Measurements from ENCODE around the gene BUD23.
A peak's percentile ranks its signal among the peaks of the same experiment; 100 is the strongest.
"Not testable (repeated sequence)": the region's sequence is repeated elsewhere in the genome, so short reads cannot be mapped to it uniquely, and the experiment has no call there.

BUD23 gene

GRCh38 chr7:73701357-73701995, 18.1 kb downstream of the BUD23 start:
- no peak for DNase-seq

- DNase-seq: no peak
These were observed 18.8 kb downstream of the BUD23 start for GRCh38 chr7:73702226-73702625.

DNA sequence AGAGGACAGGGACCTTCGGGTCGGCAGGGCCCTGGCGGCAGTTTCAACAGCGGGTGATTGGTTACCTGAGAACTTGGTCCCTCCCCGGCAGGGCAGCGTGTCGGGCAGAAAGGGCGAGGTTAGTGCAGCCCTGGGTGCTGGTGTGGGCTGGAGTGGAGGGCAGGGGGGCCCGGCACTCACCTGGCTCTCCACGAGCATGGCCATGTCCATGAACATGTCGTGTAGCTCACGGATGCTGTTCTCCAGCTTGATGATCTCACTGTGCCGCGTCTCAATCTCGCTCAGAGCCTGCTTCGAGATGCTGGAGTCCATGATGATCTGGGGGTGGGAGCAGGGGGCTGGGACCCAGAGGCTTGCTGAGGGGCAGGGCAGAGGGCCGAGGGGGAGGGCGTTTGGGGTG, 19.3 kb downstream of the BUD23 start:
- DNase-seq: no peak

- no peak for DNase-seq
These were observed 19.8 kb downstream of the BUD23 start for GRCh38 chr7:73703225-73703624.

DNA sequence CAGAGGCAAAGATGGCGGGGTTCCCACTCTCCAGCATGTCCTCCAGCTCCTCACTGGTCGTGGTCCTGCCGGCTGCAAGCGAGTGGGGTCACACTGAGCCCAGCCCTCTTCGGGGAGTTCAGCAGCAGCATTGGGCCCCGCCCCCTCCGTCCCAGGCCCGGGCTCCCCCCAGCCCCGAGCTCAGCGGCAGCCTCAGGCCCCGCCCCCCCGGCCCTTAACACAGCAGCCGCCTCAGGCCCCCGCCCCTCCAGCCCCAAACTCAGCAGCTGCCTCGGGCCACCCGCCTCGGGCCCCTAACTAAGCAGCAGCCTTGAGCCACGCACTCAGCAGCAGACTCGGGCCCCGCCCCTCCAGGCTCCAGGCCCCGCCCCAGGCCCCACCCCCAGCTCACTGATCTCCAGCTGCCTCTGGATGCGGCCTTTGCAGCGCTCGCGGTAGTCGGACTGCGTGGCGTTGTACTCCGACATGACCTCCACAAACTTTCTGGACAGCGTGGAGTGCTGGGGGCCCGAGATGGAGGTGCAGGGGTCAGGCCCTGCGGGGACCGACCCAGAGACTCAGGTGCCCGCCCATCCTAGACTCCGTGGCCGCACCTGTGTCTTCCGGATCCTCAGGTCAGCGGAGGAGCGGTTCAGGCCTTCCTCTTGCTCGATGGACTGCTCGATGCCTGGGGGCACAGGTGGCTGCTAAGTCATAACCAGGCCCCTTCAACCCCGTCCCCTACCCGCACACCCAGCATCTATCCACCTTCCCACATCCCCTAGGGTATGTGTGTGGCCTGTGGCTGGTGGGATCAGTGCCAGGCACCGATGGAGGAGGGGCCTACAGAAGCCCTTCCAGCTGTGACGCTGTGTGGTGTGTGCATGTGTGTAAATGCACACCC, 20.6 kb downstream of the BUD23 start:
- peak; percentile 37 for DNase-seq

DNA sequence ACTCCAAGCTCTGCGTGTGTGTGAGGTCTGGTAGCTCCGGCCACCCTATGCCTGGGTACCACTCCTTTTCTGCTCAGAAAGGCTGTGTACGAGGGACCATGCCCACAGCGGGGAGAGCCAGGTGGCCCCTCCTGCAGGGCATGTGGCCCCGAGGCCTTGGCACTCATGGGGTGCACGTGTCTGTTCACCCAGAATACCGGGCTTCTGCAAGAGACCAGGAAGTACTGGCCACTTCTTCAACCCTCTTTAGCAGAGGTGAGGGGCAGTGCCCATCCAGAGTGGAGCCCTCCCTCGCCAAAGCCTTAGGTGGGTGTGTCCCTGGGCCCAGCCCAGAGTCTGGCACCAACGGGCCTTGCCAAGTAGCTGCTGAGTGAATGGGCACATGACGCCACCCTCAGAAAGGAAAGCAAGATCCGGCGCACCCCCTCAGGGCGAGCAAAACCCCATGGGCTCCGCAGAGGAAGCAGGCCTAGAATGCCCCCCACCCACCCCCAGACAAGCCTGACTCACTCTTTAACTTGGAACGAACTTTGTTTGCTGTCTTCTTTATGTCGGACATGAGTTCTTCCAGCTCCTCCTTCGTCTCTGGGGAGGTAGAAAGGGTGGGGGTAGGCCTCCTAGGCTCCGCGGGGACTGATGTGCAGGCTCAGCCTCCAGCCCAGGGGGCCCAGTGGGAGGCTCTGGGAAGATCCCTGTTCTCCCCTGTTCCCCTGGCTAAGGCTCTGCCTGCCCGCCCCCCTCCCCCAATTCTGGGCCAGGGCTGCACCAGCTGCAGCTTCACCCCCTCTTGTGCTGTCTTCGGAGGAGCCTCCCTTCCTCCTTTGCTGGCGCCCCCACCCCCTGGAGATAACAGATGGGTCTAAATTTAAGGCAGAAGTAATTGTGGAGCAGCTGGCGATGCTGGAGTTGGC, 21.5 kb downstream of the BUD23 start:
- DNase-seq: no peak

DNA sequence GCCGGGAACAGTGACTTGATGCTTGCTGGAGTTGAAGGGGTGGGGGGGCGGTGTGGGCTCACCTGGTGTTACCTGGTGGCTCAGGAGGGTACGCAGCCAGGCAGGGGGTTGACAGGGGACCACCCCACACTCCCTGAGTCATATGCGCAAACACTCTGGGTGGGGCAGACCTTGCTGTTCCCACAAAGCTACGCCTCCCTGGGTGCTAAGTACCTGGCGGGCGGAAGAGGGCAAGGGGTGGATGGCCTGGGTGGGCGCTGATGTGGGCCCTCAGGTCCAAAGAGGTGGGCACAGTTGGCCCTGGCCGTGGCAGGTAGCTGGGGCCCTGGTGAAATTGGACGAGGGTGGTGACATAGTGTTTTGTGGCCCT, 22.1 kb downstream of the BUD23 start:
- DNase-seq: no peak

- DNase-seq: no peak
These were observed 23.0 kb downstream of the BUD23 start for GRCh38 chr7:73706126-73707044.

DNA sequence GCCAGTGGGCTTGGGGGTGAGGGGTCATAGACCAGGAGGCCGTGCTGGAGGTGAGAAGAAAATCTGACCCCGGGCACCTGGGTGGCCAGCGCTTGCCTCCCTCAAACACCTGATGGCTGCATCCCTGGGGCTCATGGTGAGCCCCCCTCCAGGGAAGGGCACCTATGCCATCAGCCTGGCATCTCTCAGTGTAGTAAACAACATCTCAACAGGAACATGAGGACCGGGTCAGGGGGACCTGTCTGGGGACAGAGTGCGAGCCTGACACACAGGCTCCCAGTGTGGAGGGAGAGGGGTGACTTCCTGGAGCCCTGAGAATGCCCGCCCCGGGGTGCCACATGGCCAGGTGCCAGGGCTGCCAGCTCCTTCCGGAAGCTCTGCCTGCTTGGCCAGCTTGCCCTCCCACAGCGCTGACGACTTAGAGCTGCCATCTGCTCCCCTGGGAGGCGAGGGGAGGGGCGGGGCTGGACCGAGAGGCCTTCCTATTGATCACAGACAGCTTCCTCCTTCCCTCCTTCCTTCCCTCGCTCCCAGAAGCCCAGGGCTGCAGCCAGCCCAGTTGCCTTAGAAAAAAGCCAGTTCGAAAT, 23.7 kb downstream of the BUD23 start:
- peak; percentile 88 for DNase-seq

DNA sequence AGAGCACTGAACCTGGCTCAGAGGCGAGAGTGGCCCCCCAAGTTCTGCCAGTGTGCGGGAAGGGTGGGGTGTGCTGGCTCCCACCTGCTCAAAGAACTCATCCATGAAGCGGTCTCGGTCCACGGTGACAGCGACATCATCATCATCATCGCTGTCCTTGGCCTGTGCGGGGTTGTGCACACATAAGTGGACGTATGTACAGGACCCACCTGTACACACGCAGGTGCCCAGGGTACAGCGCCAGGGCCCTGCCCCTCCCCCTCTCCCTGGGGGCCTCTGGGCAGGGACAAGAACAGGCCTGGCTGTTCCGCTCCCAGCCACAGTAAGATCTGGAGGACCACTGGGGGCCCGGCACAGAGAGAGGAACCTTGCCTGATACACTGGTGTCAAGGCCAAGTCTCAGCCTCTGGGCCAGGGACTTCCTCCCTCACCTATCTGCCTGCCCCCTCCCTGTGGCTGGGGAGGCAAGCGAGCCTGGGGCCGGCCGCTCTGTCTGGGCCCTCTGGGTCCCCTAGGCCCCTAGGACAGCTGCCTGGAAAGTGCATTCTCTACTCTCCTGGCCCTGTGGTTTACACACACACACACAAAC, 25.7 kb downstream of the BUD23 start:
- DNase-seq: no peak

DNA sequence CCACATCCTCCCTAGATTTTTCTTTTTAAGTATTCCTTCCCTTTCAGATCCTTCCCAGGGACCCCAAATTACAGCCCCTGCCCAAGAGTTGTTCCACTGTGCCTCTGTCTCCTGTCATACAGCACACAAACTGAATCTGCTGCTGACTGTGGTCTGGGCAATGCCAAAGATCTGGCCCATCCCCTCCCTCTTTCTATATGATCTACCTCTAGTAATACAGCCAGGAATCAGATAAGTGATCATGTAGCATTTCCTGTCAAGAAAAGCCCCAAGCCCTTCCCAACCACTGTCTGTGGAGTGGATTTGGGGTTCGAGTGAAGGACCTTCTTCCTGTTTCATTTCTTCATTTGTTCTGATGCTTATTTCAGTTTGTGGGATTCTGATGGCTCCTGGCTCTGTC, 29.4 kb downstream of the BUD23 start:
- DNase-seq: no peak

- DNase-seq: not testable (repeated sequence)
These were observed 29.9 kb downstream of the BUD23 start for GRCh38 chr7:73713319-73713718.

- DNase-seq: peak; percentile 80
These were observed 32.4 kb downstream of the BUD23 start for GRCh38 chr7:73715648-73716317.

DNA sequence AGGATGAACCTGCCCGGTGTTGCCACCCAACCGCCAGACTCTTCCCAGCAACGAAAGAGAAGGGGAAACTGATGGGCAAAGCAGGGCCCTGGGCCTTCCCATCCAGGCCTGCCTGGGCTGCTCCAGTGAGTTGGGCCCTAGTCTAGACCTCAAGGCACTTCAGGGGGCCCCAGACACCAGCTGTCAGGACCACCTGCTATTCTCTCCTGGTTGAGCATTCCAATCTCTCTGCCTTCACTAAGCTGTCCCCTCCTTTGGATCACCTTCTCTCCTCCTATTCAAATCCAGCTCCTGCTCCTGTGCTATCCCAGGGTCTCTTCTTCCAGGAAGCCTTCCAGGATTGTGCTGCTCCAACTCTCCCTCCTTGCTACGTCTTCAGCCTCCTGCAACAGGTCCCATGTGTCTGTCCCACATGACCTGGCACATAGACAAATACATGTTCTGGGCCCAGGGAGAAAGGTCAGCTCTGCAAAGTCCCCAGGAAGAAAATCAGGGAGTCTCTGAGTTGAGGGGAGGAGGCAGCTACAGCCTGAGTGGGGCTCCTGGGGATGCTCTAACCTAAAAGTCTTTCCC, 33.0 kb downstream of the BUD23 start:
- DNase-seq: no peak

DNA sequence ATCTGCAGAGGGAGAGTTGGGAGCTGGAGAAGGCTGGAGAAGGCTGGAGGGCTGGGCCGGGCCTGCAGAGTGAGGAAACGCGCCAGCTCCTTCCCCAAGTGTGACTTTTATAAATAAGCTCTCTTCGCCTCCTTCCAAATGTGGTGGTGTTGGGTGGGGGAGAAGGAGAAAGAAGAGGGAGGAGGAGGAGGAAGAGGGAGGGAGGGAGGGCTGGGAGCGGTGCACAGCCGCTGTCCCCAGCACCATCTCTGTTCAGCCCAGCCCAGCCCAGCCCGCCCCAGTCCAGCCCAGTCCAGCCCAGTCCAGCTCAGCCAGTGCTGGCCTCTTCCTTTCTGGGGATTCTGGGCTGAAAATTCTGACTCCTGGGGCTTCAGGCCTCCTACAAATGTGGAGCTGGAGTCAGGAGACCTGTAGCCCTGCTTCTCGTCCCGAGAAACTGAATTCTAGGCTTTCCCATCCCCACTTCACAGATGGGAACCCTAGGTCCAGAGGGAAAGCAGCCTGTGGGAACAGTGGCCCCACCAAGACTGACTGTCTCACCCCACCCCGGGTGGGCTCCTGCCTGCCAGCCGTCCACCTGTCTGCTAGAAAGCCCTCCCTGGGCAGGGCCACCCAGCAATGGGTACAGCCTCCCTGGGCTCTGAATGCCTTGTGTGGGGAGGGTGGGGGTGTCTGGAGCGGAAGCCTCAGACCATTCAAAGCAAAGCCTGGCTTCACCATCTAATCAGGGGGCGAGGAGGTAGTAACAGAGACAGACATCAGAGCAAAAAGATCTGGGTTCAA, 33.8 kb downstream of the BUD23 start:
- DNase-seq: no peak

- DNase-seq: no peak
These were observed 34.6 kb downstream of the BUD23 start for GRCh38 chr7:73717991-73718405.

DNA sequence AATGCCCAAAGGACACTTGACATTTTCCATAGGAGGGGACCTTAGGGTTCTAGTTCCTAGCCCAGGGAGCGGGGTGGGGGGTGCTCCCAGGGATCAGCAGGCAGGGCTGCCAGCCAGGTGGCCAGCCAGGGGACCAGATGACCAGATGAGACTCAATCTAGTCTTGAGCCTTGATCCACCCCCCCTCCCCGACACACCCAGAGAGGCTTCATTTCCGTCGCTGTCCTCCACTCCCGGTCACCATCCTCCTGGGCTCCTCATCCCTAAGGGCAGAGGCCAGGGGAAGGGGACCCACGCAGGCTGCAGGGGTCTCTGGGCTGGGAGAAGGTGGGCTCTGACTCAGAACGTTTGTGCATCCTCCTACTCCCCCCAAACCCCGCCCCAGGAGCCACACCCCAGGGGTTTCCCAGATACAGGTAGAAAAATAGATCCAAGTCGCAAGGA, 35.1 kb downstream of the BUD23 start:
- no peak for DNase-seq

- peak; percentile 45 for DNase-seq
These were observed 35.8 kb downstream of the BUD23 start, which contains the start of gene STX1A for GRCh38 chr7:73718905-73719805. TSS of gene STX1A (minus strand) at chr7:73719669. CDS start at chr7:73719631, 38 bp downstream.
